HG03066 (cell line): Measurements from ENCODE around the gene RBMS1.

Source experiments
- ATAC-seq: cut with Tn5 transposase; IDR thresholded peaks from one replicate; pipeline ENCODE4 v1.9.1; 2021; ENCODE audit warnings: low read depth; ENCODE audit not compliant: unreplicated experiment

The RBMS1 gene

GRCh38 chr2:160241251-160242137, 252.1 kb downstream of the RBMS1 start:
- ATAC-seq, result no peak

- ATAC-seq, result no peak
Measured at GRCh38 chr2:160239436-160239835, 254.2 kb downstream of the RBMS1 start.

- no peak for ATAC-seq
Measured at GRCh38 chr2:160238392-160238791, 255.2 kb downstream of the RBMS1 start.

DNA sequence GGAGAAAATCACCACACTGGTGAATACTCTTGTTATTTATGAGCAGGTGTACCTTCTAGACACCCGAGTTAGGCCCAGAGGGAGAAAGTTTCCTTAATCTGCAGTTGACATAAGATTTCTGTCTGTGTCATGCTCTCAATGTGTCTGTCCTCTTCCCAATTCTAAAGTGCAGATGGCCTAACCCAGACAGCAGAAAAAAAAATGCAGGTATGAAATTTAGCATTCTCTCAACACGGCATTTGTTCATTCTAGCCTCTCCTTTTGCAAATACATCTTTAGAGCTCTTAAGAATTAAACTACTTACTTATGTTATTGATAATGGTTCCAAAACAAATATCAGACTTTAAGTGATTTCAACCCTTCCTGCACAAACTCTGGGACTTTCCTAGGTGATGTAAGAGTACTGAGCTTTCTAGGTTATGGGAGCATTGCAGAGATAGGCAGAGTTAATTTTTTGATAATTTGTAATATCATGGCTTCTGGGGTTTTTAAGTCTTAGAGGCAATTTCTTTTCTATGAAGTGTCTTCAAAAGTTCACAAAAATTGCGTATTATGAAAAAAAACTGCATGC, 260.6 kb downstream of the RBMS1 start:
- ATAC-seq, result no peak

DNA sequence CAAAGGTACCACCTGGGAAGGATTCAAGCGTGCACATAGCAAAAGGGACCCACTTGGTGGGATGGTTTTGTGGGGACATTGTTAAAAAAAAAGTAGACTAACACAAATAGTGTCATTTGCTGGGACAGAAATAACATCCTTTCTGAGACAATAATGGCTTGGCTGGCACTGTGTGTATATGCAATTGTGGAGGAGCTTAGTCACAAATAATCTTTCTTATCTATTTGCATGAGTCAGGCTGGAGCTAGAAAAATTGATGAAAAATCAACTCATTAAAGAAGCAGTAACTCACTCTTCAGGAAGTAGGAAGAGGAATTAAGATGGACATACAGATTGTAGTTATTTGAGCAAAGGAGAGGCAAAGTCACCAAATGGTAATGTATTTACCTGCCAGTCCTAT, 264.0 kb downstream of the RBMS1 start:
- no peak for ATAC-seq

GRCh38 chr2:160228141-160228917, 265.3 kb downstream of the RBMS1 start:
- no peak for ATAC-seq

DNA sequence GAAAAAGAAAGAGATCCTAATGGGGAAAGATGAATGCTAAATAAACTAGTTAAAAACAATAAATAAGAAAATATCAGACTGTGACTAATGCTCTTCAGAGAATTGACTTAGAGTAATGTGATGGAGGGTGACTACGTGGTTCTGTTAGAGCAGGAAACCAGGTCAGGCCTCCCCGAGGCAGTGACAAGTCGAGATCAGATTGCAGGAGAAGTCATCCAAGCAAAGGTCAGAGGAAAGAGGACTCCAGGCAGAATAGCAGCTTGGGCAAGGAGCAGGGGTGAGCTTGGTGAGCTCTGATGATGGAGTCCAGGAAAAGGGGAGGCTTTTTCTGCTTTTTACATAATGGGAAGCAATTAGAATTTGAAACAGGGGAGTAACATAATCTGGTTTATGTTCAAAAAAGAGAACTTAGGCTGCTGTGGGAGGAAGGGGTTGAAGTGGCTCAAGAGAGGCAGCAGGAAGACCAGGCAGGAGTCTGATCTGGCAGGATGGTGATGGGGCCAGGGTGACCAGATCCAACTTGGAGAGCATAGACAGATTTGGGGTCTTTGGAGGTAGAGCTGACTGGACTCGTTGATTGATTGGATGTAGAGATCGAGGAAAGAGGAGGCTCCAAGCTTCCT, 266.2 kb downstream of the RBMS1 start:
- no peak for ATAC-seq

DNA sequence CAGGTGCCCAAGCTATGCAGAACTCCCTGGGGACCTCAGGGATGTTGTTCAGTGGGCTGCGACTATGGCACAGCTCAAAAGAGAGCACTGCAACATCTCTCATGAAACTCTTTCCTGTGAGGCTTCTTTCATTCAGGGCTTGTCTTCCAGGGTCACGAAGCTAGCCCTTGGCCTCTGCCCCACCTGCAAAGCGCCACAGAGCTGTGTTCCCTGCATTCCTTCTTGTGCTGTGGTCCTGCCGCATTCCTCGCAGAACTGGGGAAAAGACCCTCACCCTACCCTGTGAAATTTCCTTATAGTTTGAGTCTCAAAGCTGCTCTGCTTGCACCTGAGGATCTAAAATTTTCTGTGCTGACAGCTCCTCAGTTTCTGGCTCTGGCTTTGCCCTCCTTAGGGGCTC, 267.2 kb downstream of the RBMS1 start:
- no peak for ATAC-seq

DNA sequence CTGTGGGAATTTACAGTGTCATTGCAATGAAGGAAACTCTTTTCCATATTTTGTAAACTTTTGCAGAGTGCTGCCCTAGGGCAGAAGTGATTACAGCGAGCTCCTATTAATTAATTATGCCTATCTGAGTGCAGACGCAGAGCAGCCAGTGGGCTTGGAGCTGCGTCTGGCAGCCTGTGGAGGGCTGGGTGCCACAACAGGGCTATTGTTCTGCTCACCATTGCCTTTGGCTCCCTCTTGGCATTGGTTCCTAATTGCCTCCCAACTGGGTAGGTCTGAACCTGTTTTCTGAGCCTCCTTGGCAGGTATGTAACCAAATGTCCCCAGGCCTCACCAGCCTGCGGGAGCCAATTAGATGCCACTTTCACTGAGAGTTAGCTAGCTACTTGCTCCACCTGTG, 267.9 kb downstream of the RBMS1 start:
- no peak for ATAC-seq

- peak; percentile 3 for ATAC-seq
Measured at GRCh38 chr2:160224507-160224906, 269.1 kb downstream of the RBMS1 start.

- ATAC-seq, result peak; percentile 95
Measured at GRCh38 chr2:160224060-160224459, 269.5 kb downstream of the RBMS1 start.

GRCh38 chr2:160223560-160223959, 270.0 kb downstream of the RBMS1 start:
- ATAC-seq, result no peak

GRCh38 chr2:160222546-160223283, 270.9 kb downstream of the RBMS1 start:
- ATAC-seq, result no peak
